HG03039 (cell line): ENCODE data around the gene OR11H1.
"Not testable (repeated sequence)": the region's sequence is repeated elsewhere in the genome, so short reads cannot be mapped to it uniquely, and the experiment has no call there.

ENCODE experiments used
- ATAC-seq: cut with Tn5 transposase; IDR thresholded peaks from one replicate; pipeline ENCODE4 v1.9.1; 2021; ENCODE audit warnings: mild to moderate bottlenecking, moderate library complexity; ENCODE audit not compliant: unreplicated experiment

Gene OR11H1

GRCh38 chr22:15527892-15528291, at the start of gene OR11H1:
Gene OR11H1, plus strand, starts transcription at chr22:15528192. Its CDS starts 0 bp downstream, at chr22:15528192.
- ATAC-seq: not testable (repeated sequence)

GRCh38 chr22:15509967-15510366, 18.0 kb upstream of the OR11H1 start:
- not testable (repeated sequence) for ATAC-seq

- not testable (repeated sequence) for ATAC-seq
These were observed 12.1 kb upstream of the OR11H1 start for GRCh38 chr22:15515896-15516295.

- ATAC-seq: not testable (repeated sequence)
These were observed 25.8 kb downstream of the OR11H1 start for GRCh38 chr22:15553767-15554166.

GRCh38 chr22:15563461-15563860, 35.5 kb downstream of the OR11H1 start:
- not testable (repeated sequence) for ATAC-seq

- ATAC-seq: not testable (repeated sequence)
These were observed 37.1 kb downstream of the OR11H1 start for GRCh38 chr22:15565063-15565462.
